GM21515 (cell line): ENCODE measurements around the gene PCDH9.

ENCODE experiments used
- ATAC-seq: cut with Tn5 transposase; IDR thresholded peaks from one replicate; pipeline ENCODE4 v1.9.1; 2021; ENCODE audit not compliant: unreplicated experiment

Gene PCDH9

GRCh38 chr13:66691149-66691548, 539.0 kb downstream of the PCDH9 start:
- ATAC-seq, result no peak

- no peak for ATAC-seq
Observed at GRCh38 chr13:66689628-66690027, 540.5 kb downstream of the PCDH9 start.

DNA sequence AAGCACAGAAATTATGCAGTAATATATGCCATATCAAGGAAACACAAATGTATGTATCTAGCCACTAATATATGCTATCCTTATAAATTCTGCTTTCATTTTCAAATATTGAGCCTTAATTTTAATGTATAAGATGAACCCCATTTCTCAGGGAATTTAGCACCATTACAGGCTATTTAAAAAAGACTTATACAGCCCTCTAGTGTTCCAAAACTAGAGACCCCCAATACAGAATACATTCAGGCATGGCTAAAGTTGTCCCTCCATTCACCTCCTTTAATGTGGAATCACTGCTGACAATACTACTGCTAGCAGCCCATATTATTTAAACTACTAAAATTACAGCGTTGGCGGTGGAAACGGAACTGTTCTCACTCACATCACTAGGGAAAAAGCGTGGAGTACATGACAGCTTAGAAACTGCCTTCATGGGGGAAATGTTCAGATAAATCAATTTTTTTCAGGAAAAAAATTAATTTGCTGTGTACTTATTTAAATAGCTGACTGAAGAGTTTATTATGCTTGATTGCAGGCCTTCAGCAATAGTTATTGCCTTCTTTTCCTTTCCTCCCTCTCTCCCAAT, 541.0 kb downstream of the PCDH9 start:
- ATAC-seq, result no peak

DNA sequence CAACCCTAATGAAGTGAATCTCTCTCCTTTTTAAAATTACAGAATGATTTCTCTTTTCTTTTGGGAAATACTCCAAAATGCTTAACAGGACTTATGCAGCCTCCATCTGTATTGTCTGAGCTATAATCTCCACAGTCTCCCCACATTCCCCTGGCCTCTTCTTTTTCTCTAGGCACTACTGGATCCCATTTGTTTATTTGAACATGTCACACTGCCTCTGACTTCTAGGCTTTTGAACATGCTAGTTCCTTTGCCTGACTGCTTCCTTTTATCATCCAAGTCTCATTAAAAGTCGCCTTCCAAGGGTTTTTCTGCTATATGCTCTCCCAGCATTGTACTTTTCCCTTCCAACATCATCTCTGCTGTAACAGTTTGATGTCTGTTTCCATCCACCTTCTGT, 548.7 kb downstream of the PCDH9 start:
- no peak for ATAC-seq

DNA sequence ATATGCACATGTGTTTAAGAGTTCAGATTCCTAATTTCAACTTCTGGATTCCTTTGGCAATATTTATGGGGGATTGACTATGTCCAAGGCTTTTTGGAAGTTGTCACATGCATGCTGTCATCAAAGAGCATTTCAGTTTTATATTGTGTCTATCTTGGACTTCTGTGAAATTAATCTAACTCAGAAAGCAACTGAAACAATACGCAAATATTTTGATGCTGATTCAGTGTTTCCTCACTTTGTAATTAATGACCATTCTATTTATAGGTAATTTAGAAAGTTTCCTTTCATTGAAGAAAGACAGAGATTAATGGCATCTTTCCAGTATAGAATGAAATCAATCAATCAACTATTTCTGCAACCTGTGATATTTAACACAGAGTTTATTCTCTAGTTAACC, 550.1 kb downstream of the PCDH9 start:
- no peak for ATAC-seq

DNA sequence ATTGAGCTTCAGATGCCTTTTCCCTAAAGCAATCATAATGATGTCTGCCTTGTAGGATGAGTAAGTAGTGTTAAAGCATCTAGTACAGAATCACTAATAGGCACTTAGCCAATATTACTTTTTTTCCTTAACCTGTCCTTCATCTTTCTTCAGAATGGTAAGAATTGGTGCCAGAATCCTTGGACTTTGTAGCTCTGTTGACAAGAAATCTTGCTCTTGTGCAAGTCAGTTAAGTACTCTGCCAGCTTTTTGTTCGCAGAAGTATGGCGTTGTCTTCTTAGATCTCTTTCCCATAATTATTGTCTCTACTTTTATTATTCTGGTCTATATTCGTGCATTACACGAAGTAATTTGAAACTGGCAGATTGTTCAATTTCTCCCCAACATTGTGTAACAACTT, 554.5 kb downstream of the PCDH9 start:
- ATAC-seq, result no peak

- no peak for ATAC-seq
Observed at GRCh38 chr13:66673401-66673800, 556.7 kb downstream of the PCDH9 start.

GRCh38 chr13:66665991-66666390, 564.1 kb downstream of the PCDH9 start:
- ATAC-seq, result no peak

- no peak for ATAC-seq
Observed at GRCh38 chr13:66663711-66664110, 566.4 kb downstream of the PCDH9 start.

DNA sequence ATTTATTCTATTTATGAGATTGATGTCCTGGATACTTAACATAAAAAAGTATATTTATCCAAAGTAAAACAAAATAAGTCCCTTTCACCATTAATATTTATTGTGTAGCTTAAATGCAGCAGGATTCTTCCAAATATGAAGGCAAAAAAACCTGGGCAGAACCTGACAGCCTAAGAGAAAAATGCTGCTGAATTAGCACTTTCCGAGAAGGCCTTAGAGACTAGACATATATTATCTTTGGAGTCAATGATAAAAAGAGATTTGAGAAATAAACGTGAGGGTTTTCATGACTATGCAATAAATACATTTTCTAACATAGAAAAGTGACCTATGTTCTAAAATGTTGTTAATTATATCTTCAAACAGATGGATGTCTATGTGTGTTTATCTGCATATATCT, 566.9 kb downstream of the PCDH9 start:
- no peak for ATAC-seq

- ATAC-seq, result no peak
Observed at GRCh38 chr13:66661336-66661735, 568.8 kb downstream of the PCDH9 start.

DNA sequence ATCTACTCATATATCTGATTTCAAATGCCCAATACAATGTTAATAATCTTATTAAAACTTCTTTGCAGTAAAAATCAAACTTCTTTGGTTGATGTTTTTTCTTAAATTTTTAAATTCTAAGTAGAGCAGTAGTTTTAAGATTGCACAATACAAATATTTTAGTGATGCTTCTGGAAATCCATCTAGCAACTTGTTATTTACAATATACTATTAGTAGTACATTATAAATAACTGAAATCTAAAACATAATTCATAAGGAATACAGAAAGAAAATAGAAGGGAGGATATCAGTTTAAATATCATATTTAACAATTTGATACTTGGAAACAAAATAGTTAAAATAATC, 569.7 kb downstream of the PCDH9 start:
- ATAC-seq, result no peak

DNA sequence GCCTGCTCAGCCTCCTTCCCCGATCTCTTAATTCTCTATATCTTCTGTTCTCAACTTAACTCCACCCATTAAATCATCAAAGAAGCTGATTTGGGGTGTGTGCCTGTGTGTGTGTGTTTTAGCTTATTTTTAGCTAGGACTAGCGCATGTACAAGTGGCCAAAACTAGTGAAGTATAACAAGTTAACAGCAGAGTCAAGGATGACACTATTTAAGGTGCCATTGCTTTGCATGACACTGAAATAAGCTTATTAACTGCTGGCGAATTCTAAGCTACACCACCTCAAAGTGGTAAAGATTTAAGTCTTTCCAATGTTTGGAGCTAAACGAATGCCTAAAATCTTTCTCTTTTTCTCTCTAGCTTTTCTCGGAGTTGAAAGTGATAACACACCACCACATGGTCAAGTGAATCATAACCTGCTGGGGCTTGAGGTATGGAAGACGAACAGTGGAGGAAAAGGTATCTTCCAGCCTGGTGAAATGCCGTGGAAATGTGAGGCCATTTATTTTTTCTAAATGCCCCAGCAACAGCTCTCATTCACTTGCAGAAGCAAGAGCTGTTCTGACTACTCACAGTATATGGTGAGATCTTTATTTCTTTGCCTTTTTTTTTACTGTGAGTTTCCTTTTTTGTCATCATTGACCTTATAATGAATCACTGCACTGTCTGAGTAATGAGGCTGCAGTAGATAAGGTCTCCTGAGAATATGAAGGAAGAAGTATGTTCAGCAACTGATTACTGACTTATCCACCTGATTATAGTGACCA, 570.3 kb downstream of the PCDH9 start:
- ATAC-seq, result peak; percentile 71

DNA sequence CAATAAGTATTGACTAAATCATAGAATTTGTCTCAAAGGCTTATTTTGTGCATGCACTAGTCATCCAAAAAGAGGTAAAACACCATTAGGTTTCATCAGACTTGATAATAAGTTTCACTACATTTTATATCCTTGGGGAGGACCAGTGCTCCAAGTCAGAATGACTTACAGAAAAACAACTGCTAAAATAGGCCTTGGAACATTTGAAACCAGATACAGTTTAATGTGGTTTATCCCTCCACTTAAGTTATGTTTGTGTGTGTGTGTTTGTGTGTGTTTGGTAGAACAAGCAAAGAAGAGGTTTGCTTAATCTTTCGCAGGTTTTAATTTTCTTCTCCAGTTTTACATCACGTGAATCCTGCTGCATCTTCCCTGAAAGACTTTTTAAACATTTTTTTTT, 570.9 kb downstream of the PCDH9 start:
- ATAC-seq, result no peak

GRCh38 chr13:66657165-66657881, 572.8 kb downstream of the PCDH9 start:
- no peak for ATAC-seq

DNA sequence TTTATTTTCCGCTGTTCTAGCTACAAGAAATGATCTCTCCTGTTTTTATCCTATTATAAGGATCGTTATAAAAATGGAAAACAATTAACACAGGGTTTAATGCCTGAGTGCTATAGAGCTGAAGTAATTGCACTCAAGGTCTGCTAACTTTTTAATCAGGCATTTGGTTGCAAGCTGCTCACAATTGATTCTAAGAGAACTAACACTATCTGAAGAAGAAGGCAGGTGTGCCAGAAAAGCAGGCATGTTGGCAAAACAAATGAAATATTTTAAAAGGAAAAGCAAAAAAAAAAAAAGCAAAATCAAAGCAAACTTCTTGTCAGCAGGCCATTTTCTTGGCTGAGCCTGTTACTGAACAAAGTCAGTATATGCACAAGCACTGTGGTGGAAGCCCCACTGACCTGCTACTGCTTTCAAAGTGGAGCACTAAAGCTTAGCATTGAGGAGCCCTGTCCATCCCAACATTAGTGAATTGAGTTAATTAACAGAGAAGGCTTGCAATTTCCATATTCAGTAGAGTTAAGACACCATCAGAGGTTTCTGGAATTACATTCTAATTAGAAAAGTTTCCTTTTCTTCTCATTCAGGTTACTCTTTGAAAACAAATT, 574.2 kb downstream of the PCDH9 start:
- ATAC-seq, result no peak

DNA sequence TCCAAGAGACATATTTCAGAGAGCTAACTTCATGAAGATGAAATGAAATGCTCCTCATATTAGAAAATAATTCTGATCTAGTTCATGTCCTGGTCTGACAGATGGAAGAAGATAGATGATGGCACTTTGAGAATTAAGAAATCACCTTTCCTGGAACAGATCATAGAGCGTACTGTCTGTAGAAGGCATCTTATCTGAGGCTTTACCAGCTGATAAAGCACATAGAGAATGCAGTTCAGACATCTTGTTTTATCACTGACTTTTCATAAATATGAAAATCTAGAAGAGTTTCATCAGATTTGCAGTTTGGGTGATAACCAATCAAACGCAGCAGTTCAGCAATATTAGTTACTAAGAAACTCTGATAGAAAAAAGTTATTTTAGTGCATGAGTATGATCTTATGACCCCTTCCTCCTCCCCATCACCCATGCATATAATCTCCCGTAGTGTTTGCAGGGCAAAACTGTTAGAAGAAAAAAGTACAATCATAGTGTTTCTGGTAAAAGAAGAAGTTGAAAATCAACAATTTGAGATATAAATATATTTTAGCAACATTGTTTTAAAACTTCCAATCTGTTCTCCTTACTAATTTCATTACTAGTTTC, 585.2 kb downstream of the PCDH9 start:
- ATAC-seq, result no peak

DNA sequence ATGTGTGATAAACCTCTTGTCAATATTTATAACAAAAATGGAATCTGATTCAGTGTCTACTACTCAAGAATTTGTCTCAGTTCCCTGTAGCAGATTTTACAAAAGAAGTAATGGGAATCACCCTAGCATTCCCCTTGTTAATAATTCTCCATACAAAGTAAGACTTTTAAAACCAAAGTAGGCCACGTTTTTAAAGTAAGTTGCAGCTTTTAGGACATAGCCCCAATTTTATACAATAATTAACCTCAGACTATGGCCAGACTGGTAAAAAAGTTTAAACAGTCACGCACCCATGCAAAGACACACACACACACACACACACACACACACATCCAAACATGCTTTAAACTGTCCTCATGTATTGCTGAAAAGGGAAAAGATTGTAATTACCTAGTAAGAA, 589.9 kb downstream of the PCDH9 start:
- no peak for ATAC-seq

DNA sequence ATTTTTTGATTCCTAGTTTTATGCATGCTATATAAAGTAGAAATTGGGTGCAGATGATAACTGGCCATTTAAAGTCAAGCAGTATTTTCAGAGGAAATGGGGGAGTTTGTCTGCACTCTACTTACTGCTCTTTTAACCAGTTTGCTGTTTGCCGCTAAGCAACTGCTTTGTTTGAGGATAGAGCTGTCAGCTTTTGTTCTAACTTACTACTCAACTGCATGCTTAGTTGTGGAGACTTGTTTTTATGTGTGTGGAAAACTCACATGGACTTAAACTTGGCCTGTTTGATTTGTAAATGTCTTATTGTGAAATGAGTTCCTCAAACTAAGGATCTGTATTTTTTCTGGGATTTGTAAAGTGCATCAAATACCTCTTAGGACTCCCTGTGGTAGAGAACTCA, 591.1 kb downstream of the PCDH9 start:
- no peak for ATAC-seq

GRCh38 chr13:66635526-66635925, 594.6 kb downstream of the PCDH9 start:
- ATAC-seq, result no peak

GRCh38 chr13:66634384-66634783, 595.8 kb downstream of the PCDH9 start:
- ATAC-seq, result no peak

GRCh38 chr13:66627512-66627911, 602.6 kb downstream of the PCDH9 start:
- no peak for ATAC-seq
